Measurements from ENCODE around the gene NOX5.

Gene NOX5

GRCh38 chr15:69084404-69085030 is 70.0 kb downstream of the NOX5 start:
- TF ChIP-seq, protein P1, sequence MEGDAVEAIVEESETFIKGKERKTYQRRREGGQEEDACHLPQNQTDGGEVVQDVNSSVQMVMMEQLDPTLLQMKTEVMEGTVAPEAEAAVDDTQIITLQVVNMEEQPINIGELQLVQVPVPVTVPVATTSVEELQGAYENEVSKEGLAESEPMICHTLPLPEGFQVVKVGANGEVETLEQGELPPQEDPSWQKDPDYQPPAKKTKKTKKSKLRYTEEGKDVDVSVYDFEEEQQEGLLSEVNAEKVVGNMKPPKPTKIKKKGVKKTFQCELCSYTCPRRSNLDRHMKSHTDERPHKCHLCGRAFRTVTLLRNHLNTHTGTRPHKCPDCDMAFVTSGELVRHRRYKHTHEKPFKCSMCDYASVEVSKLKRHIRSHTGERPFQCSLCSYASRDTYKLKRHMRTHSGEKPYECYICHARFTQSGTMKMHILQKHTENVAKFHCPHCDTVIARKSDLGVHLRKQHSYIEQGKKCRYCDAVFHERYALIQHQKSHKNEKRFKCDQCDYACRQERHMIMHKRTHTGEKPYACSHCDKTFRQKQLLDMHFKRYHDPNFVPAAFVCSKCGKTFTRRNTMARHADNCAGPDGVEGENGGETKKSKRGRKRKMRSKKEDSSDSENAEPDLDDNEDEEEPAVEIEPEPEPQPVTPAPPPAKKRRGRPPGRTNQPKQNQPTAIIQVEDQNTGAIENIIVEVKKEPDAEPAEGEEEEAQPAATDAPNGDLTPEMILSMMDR (IDR thresholded peaks at IDR 0.05; ENCODE audit: low read depth, low read length): no peak
- no peak for DNase-seq (ENCODE audit: low read depth, low spot score)
- in situ Hi-C loops (cut with HindIII; ENCODE audit: low sequenced_read_pairs): no loop called here
- no peak overlapping the region for H3K4me3 ChIP-seq (ENCODE audit: low read depth, low read length)

DNA sequence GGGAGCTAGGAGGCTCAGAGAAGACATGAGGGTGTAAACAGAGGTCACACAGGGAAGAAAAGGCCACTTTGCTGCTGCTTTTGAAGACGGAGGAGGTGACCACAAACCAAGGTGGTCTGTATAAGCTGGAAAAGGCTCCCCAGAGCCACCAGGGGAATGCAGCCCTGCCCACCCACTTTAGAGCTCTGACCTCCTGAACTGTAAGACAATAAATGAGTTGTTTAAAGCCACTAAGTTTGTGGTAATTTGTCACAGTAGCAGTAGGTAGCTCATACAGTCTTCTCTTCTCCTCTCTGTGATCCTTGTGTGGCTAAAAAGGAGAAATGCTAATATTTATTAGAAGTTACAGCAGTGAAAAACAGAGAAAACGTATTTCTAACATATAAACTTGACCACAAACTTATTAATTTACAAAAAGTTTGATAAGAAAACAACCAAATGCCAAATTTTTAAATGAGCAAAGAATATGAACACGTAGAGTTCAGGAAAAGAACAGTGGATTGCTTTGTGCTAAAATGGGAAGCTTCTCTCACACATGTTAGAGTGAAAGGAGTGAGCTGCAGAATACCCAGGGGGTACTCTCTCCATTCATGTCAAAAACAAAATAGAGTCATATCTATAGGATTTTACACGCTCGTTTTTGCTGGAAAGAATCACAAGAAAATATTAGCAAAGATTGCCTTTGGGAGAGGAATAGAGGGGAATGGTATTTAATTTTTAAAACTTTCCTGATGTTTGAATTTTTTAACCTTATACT is 71.0 kb downstream of the NOX5 start:
- H3K4me3 ChIP-seq (ENCODE audit: low read depth, low read length): no peak overlapping the region
- in situ Hi-C loops (cut with HindIII; ENCODE audit: low sequenced_read_pairs): no loop called here
- TF ChIP-seq, protein P1 (IDR thresholded peaks at IDR 0.05; ENCODE audit: low read depth, low read length): no peak
- DNase-seq (ENCODE audit: low read depth, low spot score): no peak

DNA sequence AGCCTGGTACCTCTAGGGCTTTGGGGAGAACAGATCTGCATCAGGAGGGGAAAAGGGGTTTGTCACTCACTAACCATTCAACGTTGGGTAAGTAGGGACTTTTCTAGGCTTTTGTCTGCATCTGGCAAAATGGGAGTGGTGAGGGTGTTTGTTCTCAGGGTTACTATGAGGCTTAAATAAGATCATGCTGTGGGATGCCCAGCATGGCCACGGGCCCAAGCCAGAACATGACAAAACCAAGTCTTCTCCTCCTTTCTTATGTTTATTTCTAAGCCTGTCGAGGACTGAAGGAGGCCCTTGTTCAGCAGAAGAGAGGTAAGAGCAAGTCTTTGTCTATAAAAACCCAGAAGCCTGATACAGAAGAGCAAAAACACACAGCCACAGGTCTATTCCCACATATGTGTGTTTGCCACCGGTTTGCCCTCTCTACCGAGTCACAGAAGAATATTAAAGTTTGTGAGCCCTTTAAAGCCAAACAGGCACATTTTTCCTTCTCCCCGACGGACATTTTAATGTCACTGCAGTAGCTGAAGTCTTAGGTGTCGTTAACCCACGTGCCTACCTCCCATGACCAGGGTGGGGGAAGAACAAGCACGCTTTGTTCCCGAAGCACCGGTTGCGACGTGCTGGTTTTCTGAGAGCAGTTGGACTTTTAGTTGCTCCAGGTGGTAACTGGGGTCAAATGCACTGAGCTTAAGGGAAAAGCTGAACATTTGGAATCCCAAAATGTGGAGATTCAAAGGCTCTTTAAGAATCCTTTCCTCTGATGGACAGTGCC is 72.1 kb downstream of the NOX5 start:
- in situ Hi-C loops (cut with HindIII; ENCODE audit: low sequenced_read_pairs): no loop called here
- H3K4me3 ChIP-seq (ENCODE audit: low read depth, low read length): no peak overlapping the region
- TF ChIP-seq, protein P1 (IDR thresholded peaks at IDR 0.05; ENCODE audit: low read depth, low read length): no peak
- DNase-seq (ENCODE audit: low read depth, low spot score): no peak

- in situ Hi-C loops (cut with HindIII; ENCODE audit: low sequenced_read_pairs): no loop called here
- TF ChIP-seq, protein P1 (IDR thresholded peaks at IDR 0.05; ENCODE audit: low read depth, low read length): no peak
- no peak overlapping the region for H3K4me3 ChIP-seq (ENCODE audit: low read depth, low read length)
- DNase-seq (ENCODE audit: low read depth, low spot score): no peak
Measured at GRCh38 chr15:69087366-69087976, 73.0 kb downstream of the NOX5 start.

DNA sequence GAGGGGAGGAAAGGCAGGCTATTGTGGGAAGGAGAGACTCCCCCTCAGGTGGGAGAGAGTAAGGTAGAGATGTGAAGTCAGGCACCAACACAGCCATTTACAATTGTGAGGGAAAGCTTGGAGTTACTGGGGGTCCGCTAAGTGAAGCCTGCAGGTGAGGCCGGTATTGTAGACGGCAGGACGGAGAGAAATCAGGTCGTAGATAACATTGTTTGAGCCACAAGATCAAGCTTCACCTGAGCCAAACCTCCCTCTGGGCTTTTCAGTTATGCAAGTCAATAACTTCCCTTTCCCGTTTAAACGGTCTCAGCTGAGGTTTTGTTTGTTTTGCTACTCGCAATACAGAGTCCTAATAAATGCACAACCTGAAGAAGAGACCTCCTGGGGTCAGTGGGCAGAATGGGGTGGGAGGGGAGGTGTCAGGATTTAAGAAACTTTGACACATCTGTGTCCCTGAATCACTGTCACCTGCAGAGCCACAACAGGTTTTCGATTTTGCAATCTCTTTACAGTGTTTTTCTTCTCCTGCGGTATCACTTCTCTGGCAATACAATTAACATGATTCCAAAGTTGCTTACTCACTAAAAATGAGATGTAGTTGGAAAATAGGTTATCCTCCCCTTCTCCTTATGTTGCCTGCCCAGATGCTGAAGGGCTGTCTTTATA is 73.9 kb downstream of the NOX5 start:
- TF ChIP-seq, protein P1 (IDR thresholded peaks at IDR 0.05; ENCODE audit: low read depth, low read length): no peak
- no peak for DNase-seq (ENCODE audit: low read depth, low spot score)
- no peak overlapping the region for H3K4me3 ChIP-seq (ENCODE audit: low read depth, low read length)
- in situ Hi-C loops (cut with HindIII; ENCODE audit: low sequenced_read_pairs): no loop called here

GRCh38 chr15:69089258-69089657 is 74.8 kb downstream of the NOX5 start:
- TF ChIP-seq, protein P1 (IDR thresholded peaks at IDR 0.05; ENCODE audit: low read depth, low read length): no peak
- no peak overlapping the region for H3K4me3 ChIP-seq (ENCODE audit: low read depth, low read length)
- no peak for DNase-seq (ENCODE audit: low read depth, low spot score)
- in situ Hi-C loops (cut with HindIII; ENCODE audit: low sequenced_read_pairs): no loop called here
